SKM-1 (cell line): ENCODE results near the gene GALNT17.

ENCODE experiments used
- DNase-seq: peaks from one replicate; lab custom pipeline; 2025; ENCODE audit not compliant: unreplicated experiment; lab: John Stamatoyannopoulos, UW

GALNT17 gene

GRCh38 chr7:71488308-71488707 is 356.4 kb downstream of the GALNT17 start:
- DNase-seq, result no peak

- DNase-seq, result no peak
Observed at GRCh38 chr7:71491336-71491735, 359.4 kb downstream of the GALNT17 start.

- no peak for DNase-seq
Observed at GRCh38 chr7:71495828-71496227, 363.9 kb downstream of the GALNT17 start.

GRCh38 chr7:71497256-71497946 is 365.5 kb downstream of the GALNT17 start:
- no peak for DNase-seq

- no peak for DNase-seq
Observed at GRCh38 chr7:71498381-71498780, 366.4 kb downstream of the GALNT17 start.

GRCh38 chr7:71504697-71505441 is 372.9 kb downstream of the GALNT17 start:
- DNase-seq, result no peak

GRCh38 chr7:71506822-71507221 is 374.9 kb downstream of the GALNT17 start:
- DNase-seq, result no peak

GRCh38 chr7:71507680-71508602 is 376.0 kb downstream of the GALNT17 start:
- no peak for DNase-seq

- DNase-seq, result no peak
Observed at GRCh38 chr7:71509381-71509780, 377.4 kb downstream of the GALNT17 start.

GRCh38 chr7:71511361-71511807 is 379.4 kb downstream of the GALNT17 start:
- no peak for DNase-seq

- DNase-seq, result no peak
Observed at GRCh38 chr7:71517940-71518699, 386.2 kb downstream of the GALNT17 start.

GRCh38 chr7:71518880-71519279 is 386.9 kb downstream of the GALNT17 start:
- DNase-seq, result no peak

GRCh38 chr7:71521506-71521905 is 389.6 kb downstream of the GALNT17 start:
- no peak for DNase-seq

- no peak for DNase-seq
Observed at GRCh38 chr7:71526106-71526505, 394.2 kb downstream of the GALNT17 start.

- no peak for DNase-seq
Observed at GRCh38 chr7:71527213-71527612, 395.3 kb downstream of the GALNT17 start.

GRCh38 chr7:71535616-71536015 is 403.7 kb downstream of the GALNT17 start:
- no peak for DNase-seq

- no peak for DNase-seq
Observed at GRCh38 chr7:71538210-71538609, 406.3 kb downstream of the GALNT17 start.

GRCh38 chr7:71539615-71540014 is 407.7 kb downstream of the GALNT17 start:
- DNase-seq, result no peak

- no peak for DNase-seq
Observed at GRCh38 chr7:71541707-71542353, 409.9 kb downstream of the GALNT17 start.

- no peak for DNase-seq
Observed at GRCh38 chr7:71543396-71543795, 411.5 kb downstream of the GALNT17 start.
